ENCODE data around the gene WWOX. TPM values are rescaled to one million over a fixed set of nuclear protein-coding genes. Genes with fewer than 3 reads are reported as not detected.

The WWOX gene
- total and polyA plus RNA-seq, 10 donors = 5.9 to 90.3 (median 26.4) TPM

DNA sequence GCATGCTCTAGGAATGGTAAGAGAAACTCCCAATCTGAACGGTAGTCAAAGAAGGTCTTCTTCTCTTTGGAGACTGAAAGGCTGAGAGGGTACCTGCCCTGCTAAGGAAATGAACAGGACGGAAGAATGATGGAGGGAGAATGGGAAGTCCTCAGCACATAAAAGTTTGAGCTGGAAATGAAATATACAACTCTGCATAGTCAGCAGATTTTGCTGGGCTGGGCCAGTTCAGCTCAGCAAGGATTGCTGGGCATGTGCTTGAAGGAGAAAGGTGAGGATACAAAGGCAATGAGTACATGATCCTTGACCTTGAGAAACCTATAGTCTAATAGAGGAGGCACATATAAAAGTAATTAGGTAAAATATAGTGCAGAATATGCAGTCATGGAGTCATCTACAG, 831.8 kb downstream of the WWOX start:
- no peak for TF ChIP-seq POLR2AphosphoS5 (IDR thresholded peaks at IDR 0.05)
- no peak for TF ChIP-seq POLR2A (IDR thresholded peaks at IDR 0.05)
- TF ChIP-seq CTCF (IDR thresholded peaks at IDR 0.05 in 8 of 11, conservative IDR thresholded peaks at IDR 0.05 in 3 of 11) = no peak
- Histone ChIP-seq H3K4me3 (no peak overlapping the region), H3K9me3 (no peaks in the 10 kb centered on the region), H3K27me3 (replicated peaks in 1 of 7) (no peaks in the 10 kb centered on the region), H3K36me3 (no peaks in the 10 kb centered on the region), H3K4me1 (no peaks in the 10 kb centered on the region), H3K27ac (no peak overlapping the region)
- 91 to 95% (median 92%) methylated on average over 2 of the region's 2 CpGs for WGBS, 5 donors
- intact Hi-C loops (cut with DNase I; ENCODE audit: low total_unique reads) = no loop called here
- no peak for DNase-seq

DNA sequence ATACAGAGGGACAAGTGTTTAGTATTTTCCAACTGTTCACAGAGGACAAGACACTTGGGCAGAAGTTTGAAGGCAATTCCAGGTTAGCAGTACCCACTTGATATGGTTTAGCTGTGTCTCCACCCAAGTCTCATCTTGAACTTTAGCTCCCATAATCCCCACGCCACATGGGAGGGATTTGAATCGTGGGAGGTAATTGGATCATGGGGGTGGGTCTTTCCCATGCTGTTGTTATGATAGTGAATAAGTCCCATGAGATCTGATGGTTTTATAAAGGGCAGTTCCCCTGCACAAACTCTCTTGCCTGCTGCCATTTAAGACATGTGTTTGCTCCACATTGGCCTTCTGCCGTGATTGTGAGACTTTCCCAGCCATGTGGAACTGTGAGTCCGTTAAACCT, 832.2 kb downstream of the WWOX start:
- DNase-seq = no peak
- H3K4me1 ChIP-seq = no peaks in the 10 kb centered on the region
- no peaks in the 10 kb centered on the region for H3K27me3 ChIP-seq (replicated peaks in 1 of 7)
- intact Hi-C loops (cut with DNase I; ENCODE audit: low total_unique reads) = no loop called here
- H3K36me3 ChIP-seq = no peaks in the 10 kb centered on the region
- no peaks in the 10 kb centered on the region for H3K9me3 ChIP-seq
- H3K27ac ChIP-seq = no peak overlapping the region
- no peak overlapping the region for H3K4me3 ChIP-seq
- no peak for TF ChIP-seq CTCF (IDR thresholded peaks at IDR 0.05 in 8 of 11, conservative IDR thresholded peaks at IDR 0.05 in 3 of 11)
- TF ChIP-seq POLR2AphosphoS5 (IDR thresholded peaks at IDR 0.05) = no peak
- no peak for TF ChIP-seq POLR2A (IDR thresholded peaks at IDR 0.05)
- 88 to 98% (median 92%) methylated on average over 4 of the region's 4 CpGs for WGBS, 5 donors

DNA sequence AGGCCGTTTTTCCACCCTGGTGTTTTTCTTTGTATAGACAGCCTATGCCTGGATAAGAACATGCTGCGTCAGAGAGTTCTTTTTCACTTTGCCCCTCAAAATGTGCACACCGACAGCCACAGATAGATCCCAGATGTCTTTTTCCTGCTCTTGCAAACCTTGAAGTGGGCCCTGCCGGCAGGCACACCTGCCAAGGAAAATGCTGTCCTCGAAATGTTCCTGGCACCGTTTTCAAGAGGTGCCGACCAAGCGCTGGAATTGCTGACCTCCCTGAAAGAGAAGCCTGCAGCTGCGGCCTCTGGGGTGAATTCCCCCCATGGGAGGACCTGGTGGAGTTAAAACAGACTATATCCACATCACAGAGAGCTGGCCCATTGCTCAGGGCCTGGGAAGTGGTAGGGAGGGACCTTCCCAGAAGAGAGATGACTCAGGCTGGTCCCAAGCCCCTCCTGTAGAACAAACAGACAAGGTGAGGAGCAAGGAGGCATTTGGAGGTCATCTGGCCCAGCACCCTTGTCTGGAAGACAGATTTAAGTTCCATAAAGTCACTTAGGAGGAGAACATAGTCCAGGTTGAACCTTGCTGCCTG, 833.0 kb downstream of the WWOX start:
- Histone ChIP-seq H3K4me3 (no peak overlapping the region), H3K27me3 (replicated peaks in 1 of 7) (no peaks in the 10 kb centered on the region), H3K9me3 (no peaks in the 10 kb centered on the region), H3K36me3 (no peaks in the 10 kb centered on the region), H3K27ac (no peak overlapping the region), H3K4me1 (no peaks in the 10 kb centered on the region)
- WGBS, 5 donors = 85 to 89% (median 88%) methylated on average over 9 of the region's 9 CpGs
- DNase-seq = no peak
- intact Hi-C loops (cut with DNase I; ENCODE audit: low total_unique reads) = no loop called here
- no peak for TF ChIP-seq CTCF (IDR thresholded peaks at IDR 0.05 in 8 of 11, conservative IDR thresholded peaks at IDR 0.05 in 3 of 11)

- intact Hi-C loops (cut with DNase I; ENCODE audit: low total_unique reads) = no loop called here
- no peaks in the 10 kb centered on the region for H3K36me3 ChIP-seq
- no peaks in the 10 kb centered on the region for H3K9me3 ChIP-seq
- no peak for TF ChIP-seq POLR2AphosphoS5 (IDR thresholded peaks at IDR 0.05)
- no peak for TF ChIP-seq POLR2A (IDR thresholded peaks at IDR 0.05)
- TF ChIP-seq CTCF (IDR thresholded peaks at IDR 0.05 in 8 of 11, conservative IDR thresholded peaks at IDR 0.05 in 3 of 11) = no peak
- H3K4me3 ChIP-seq = no peak overlapping the region
- 90 to 99% (median 91%) methylated on average over 3 of the region's 3 CpGs for WGBS, 5 donors
- no peaks in the 10 kb centered on the region for H3K4me1 ChIP-seq
- no peak overlapping the region for H3K27ac ChIP-seq
- no peaks in the 10 kb centered on the region for H3K27me3 ChIP-seq (replicated peaks in 1 of 7)
- DNase-seq = no peak
Measured at GRCh38 chr16:78936060-78936459, 836.6 kb downstream of the WWOX start.
